K562 (cell line): ENCODE results near the gene OR2V2. TPM values are rescaled to one million over a fixed set of nuclear protein-coding genes. Genes with fewer than 3 reads are reported as not detected.

Experiments
- BRCA1 ChIP-seq, 2 experiments: fragments of 450-650 bp in 1 of 2; sonication (generic) in 1 of 2; formaldehyde crosslinking in 1 of 2; IDR thresholded peaks; 2 replicates each; pipeline versions ENCODE4 v1.5.0 to v1.6.1; 2017 to 2020; ENCODE audit warnings: mild to moderate bottlenecking in 1 of 2, missing genetic modification reagents in 1 of 2
- CSDE1 ChIP-seq, 2 experiments: fragments of 450-650 bp; IDR thresholded peaks; 2 replicates each; pipeline ENCODE4 v1.6.1; 2016; ENCODE audit warnings: mild to moderate bottlenecking in 1 of 2
- FOSL1 ChIP-seq: fragments of 200-800 bp; sonication (Bioruptor generic); conservative IDR thresholded peaks from 2 replicates; pipeline ENCODE4 v1.6.1; 2016; ENCODE audit warnings: missing genetic modification characterization, missing compliant biosample characterization
- GATA2 ChIP-seq: sonication (generic); formaldehyde crosslinking; IDR thresholded peaks from 2 replicates; pipeline ENCODE4 v1.4.0; 2020; ENCODE audit warnings: mild to moderate bottlenecking, missing genetic modification reagents
- GTF3C2 ChIP-seq: IDR thresholded peaks from 3 replicates; pipeline ENCODE4 v1.6.1; 2011; ENCODE audit warnings: borderline replicate concordance, mild to moderate bottlenecking, moderate library complexity; ENCODE audit not compliant: insufficient read length; ENCODE audit errors: extremely low read depth
- HSF4 ChIP-seq: fragments of 250-450 bp; sonication (Bioruptor Pico); IDR thresholded peaks from 2 replicates; pipeline ENCODE4 v2.1.2; 2022; ENCODE audit warnings: mild to moderate bottlenecking, moderate library complexity, borderline replicate concordance
- MTA1 ChIP-seq: fragments of 450-650 bp; IDR thresholded peaks from 2 replicates; pipeline ENCODE4 v1.6.1; 2017; ENCODE audit warnings: borderline replicate concordance
- NR2C1 ChIP-seq, 2 experiments: fragments of 450-650 bp; IDR thresholded peaks; 2 replicates each; pipeline ENCODE4 v1.6.1; 2017; ENCODE audit warnings: mild to moderate bottlenecking in 2 of 2, antibody characterized with exemption in 1 of 2, inconsistent platforms in 1 of 2, missing compliant biosample characterization in 1 of 2, missing genetic modification characterization in 1 of 2
- PBX2 ChIP-seq, 2 experiments: IDR thresholded peaks in 1 of 2; conservative IDR thresholded peaks in 1 of 2; 2 replicates each; pipeline ENCODE4 v1.6.1; 2016; ENCODE audit warnings: low read depth in 2 of 2, mild to moderate bottlenecking in 1 of 2, missing compliant biosample characterization in 1 of 2, missing genetic modification characterization in 1 of 2, moderate library complexity in 1 of 2
- PHF8 ChIP-seq: fragments of 200-600 bp; sonication (generic); IDR thresholded peaks from 2 replicates; pipeline ENCODE4 v1.6.1; 2012; ENCODE audit warnings: mixed run types, mild to moderate bottlenecking, inconsistent platforms, low read length, moderate library complexity, borderline replicate concordance
- SP2 ChIP-seq: IDR thresholded peaks from 2 replicates; pipeline ENCODE4 v1.6.1; 2011; ENCODE audit warnings: mild to moderate bottlenecking, low read depth, low read length, moderate library complexity; ENCODE audit not compliant: poor library complexity, severe bottlenecking; ENCODE audit errors: extremely low read depth
- TCF7 ChIP-seq: sonication (generic); IDR thresholded peaks from 2 replicates; pipeline ENCODE4 v1.6.1; 2016; ENCODE audit warnings: antibody characterized with exemption, borderline replicate concordance
- TFAM ChIP-seq: fragments of 250-450 bp; sonication (Bioruptor Pico); conservative IDR thresholded peaks from 2 replicates; pipeline ENCODE4 v1.5.0; 2021; ENCODE audit warnings: mild to moderate bottlenecking, moderate library complexity
- UBTF ChIP-seq, 2 experiments: IDR thresholded peaks; 2 replicates each; pipeline ENCODE4 v1.6.1; 2012; ENCODE audit warnings: improper control_type of control experiment in 2 of 2, low read depth in 2 of 2, low read length in 2 of 2, borderline replicate concordance in 1 of 2
- ZBTB26 ChIP-seq: fragments of 450-650 bp; formaldehyde crosslinking; IDR thresholded peaks from 2 replicates; pipeline ENCODE4 v1.4.0; 2022; ENCODE audit warnings: missing genetic modification characterization
- ZNF780A ChIP-seq: fragments of 250-450 bp; sonication (Bioruptor Pico); IDR thresholded peaks from 2 replicates; pipeline ENCODE4 v1.5.0; 2021; ENCODE audit warnings: mild to moderate bottlenecking
- polyA plus RNA-seq, 8 experiments: library from polyadenylated mRNA; depleted of rRNA in 4 of 8; stranded (reverse) in 5 of 8; unstranded in 3 of 8; fragments of >200 nt; fragmentation: Nextera tagmentation in 2 of 8; fragmentation: Illumina TruSeq in 1 of 8; extraction: Ambion mirVana in 2 of 8; extraction: Trizol in 1 of 8; gene quantifications; 2 replicates each; pipeline versions ENCODE4 v1.2.1 to v1.2.3, GENCODE V29; 2011 to 2014; ENCODE audit warnings: inconsistent platforms in 1 of 8, missing spikeins in 1 of 8
- total RNA-seq, 7 experiments: library from RNA; depleted of rRNA in 6 of 7; stranded (reverse); fragments of >200 nt in 6 of 7; fragmentation: Illumina TruSeq in 2 of 7; extraction: Trizol in 2 of 7; gene quantifications; 2 replicates each; pipeline versions ENCODE4 v1.2.1 to v1.2.3, GENCODE V29; 2011 to 2021; ENCODE audit warnings: low replicate concordance in 1 of 7

Gene OR2V2
- total and polyA plus RNA-seq, 9 of the 15 experiments (the other 6 are each of a cell fraction or from before 2014, with no cell fraction given), result 0.01 TPM; not detected in 8

GRCh38 chr5:181163487-181164075 is 16.2 kb downstream of the OR2V2 start (continued):
- TF ChIP-seq ZBTB26 (peak; percentile 80; the same call in 1 of the 2 replicates), NR2C1 (IDR thresholded peaks at IDR 0.05) (no peak), NR2C1 (tag; IDR thresholded peaks at IDR 0.05) (peak; percentile 59; the same call in 1 of the 2 replicates), TFAM (no peak), CSDE1 (IDR thresholded peaks at IDR 0.05) (peak in 1 of 2 experiments; percentile 51; a peak in 1 of 4 replicates), UBTF (IDR thresholded peaks at IDR 0.05; ENCODE audit: borderline replicate concordance in 1 of 2, low read depth in 2 of 2, low read length in 2 of 2) (no peak), GTF3C2 (no peak), HSF4 (no peak), TCF7 (no peak), ZNF780A (CRISPR knock-in tag) (no peak), BRCA1 (IDR thresholded peaks at IDR 0.05) (no peak), BRCA1 (CRISPR knock-in tag; IDR thresholded peaks at IDR 0.05) (no peak), PHF8 (no peak; the same call in 1 of the 2 replicates), FOSL1 (tag) (0 out of 2 replicates have a peak, but pooled peaks have one; percentile 12), SP2 (no peak), GATA2 (CRISPR knock-in tag) (no peak), MTA1 (peak; percentile 77), PBX2 (CRISPR knock-in tag; IDR thresholded peaks at IDR 0.05; ENCODE audit: low read depth) (no peak), PBX2 (tag; conservative IDR thresholded peaks at IDR 0.05; ENCODE audit: low read depth) (no peak)
